ENCODE data around the gene CLSTN1.

DNA sequence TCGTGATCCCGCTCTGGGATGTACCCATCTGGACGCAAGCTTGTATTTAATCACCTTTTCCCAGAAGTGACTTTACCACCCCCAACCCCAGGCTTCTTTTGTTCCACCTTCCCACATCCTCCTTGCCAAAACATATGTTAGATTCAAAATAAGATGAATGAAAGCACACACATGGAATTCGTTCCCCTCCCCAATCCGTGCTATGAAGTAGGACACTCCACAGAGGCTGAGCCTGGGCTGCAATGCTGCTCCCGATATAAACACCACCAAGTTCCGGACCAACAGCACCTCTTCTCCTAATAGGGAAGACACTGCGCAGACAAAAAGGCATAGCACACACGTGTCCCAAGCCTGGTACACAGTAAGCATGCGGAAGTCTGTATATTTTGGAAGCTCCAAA lies 86.1 kb downstream of the CLSTN1 start:
- TF ChIP-seq, protein P1, sequence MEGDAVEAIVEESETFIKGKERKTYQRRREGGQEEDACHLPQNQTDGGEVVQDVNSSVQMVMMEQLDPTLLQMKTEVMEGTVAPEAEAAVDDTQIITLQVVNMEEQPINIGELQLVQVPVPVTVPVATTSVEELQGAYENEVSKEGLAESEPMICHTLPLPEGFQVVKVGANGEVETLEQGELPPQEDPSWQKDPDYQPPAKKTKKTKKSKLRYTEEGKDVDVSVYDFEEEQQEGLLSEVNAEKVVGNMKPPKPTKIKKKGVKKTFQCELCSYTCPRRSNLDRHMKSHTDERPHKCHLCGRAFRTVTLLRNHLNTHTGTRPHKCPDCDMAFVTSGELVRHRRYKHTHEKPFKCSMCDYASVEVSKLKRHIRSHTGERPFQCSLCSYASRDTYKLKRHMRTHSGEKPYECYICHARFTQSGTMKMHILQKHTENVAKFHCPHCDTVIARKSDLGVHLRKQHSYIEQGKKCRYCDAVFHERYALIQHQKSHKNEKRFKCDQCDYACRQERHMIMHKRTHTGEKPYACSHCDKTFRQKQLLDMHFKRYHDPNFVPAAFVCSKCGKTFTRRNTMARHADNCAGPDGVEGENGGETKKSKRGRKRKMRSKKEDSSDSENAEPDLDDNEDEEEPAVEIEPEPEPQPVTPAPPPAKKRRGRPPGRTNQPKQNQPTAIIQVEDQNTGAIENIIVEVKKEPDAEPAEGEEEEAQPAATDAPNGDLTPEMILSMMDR (IDR thresholded peaks at IDR 0.05; ENCODE audit: insufficient read depth, low read length, poor library complexity, severe bottlenecking), result no peak
- no peak for TF ChIP-seq EZH2phosphoT487 (conservative IDR thresholded peaks at IDR 0.05; ENCODE audit: low read length)
